SK-N-SH (cell line): ENCODE data around the gene PDGFB.

ENCODE experiments used
- FOSL2 ChIP-seq: IDR thresholded peaks from 2 replicates; pipeline ENCODE4 v1.4.0; 2012; ENCODE audit warnings: low read depth, mild to moderate bottlenecking, moderate library complexity, borderline replicate concordance
- MAX ChIP-seq: IDR thresholded peaks from 2 replicates; pipeline ENCODE4 v1.4.0; 2012; ENCODE audit warnings: low read depth
- SMC3 ChIP-seq: IDR thresholded peaks from 2 replicates; pipeline ENCODE4 v1.6.1; 2012; ENCODE audit warnings: low read depth, low read length, improper control_type of control experiment
- TF ChIP-seq, protein P1 (sequence below): fragments of 200-600 bp; sonication (generic); IDR thresholded peaks from 2 replicates; pipeline ENCODE4 v1.6.1; 2017; ENCODE audit warnings: antibody characterized with exemption, mild to moderate bottlenecking, moderate library complexity
- TF ChIP-seq, protein P2 (sequence below): fragments of 150-350 bp; IDR thresholded peaks from 2 replicates; pipeline ENCODE4 v1.6.1; 2017; ENCODE audit warnings: antibody characterized with exemption, low read length, low read depth, borderline replicate concordance
- TF ChIP-seq, protein P3 (sequence below): IDR thresholded peaks from 2 replicates; pipeline ENCODE4; 2012

- TF ChIP-seq, protein P1, sequence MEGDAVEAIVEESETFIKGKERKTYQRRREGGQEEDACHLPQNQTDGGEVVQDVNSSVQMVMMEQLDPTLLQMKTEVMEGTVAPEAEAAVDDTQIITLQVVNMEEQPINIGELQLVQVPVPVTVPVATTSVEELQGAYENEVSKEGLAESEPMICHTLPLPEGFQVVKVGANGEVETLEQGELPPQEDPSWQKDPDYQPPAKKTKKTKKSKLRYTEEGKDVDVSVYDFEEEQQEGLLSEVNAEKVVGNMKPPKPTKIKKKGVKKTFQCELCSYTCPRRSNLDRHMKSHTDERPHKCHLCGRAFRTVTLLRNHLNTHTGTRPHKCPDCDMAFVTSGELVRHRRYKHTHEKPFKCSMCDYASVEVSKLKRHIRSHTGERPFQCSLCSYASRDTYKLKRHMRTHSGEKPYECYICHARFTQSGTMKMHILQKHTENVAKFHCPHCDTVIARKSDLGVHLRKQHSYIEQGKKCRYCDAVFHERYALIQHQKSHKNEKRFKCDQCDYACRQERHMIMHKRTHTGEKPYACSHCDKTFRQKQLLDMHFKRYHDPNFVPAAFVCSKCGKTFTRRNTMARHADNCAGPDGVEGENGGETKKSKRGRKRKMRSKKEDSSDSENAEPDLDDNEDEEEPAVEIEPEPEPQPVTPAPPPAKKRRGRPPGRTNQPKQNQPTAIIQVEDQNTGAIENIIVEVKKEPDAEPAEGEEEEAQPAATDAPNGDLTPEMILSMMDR: no peak
- no peak for TF ChIP-seq FOSL2
- TF ChIP-seq, protein P2, sequence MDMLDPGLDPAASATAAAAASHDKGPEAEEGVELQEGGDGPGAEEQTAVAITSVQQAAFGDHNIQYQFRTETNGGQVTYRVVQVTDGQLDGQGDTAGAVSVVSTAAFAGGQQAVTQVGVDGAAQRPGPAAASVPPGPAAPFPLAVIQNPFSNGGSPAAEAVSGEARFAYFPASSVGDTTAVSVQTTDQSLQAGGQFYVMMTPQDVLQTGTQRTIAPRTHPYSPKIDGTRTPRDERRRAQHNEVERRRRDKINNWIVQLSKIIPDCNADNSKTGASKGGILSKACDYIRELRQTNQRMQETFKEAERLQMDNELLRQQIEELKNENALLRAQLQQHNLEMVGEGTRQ: no peak
- TF ChIP-seq, protein P3, sequence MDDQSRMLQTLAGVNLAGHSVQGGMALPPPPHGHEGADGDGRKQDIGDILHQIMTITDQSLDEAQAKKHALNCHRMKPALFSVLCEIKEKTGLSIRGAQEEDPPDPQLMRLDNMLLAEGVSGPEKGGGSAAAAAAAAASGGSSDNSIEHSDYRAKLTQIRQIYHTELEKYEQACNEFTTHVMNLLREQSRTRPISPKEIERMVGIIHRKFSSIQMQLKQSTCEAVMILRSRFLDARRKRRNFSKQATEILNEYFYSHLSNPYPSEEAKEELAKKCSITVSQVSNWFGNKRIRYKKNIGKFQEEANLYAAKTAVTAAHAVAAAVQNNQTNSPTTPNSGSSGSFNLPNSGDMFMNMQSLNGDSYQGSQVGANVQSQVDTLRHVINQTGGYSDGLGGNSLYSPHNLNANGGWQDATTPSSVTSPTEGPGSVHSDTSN: no peak
- TF ChIP-seq SMC3: no peak
- no peak for TF ChIP-seq MAX
Measured at GRCh38 chr22:39177456-39177775, 67.4 kb downstream of the PDGFB start.
